HG02610 (cell line): Measurements from ENCODE around the gene LZTR1.
"Not testable (repeated sequence)": the region's sequence is repeated elsewhere in the genome, so short reads cannot be mapped to it uniquely, and the experiment has no call there.

ENCODE experiments used
- ATAC-seq: cut with Tn5 transposase; IDR thresholded peaks from one replicate; pipeline ENCODE4 v1.9.1; 2021; ENCODE audit warnings: mild to moderate bottlenecking, moderate library complexity; ENCODE audit not compliant: unreplicated experiment

LZTR1 gene

DNA sequence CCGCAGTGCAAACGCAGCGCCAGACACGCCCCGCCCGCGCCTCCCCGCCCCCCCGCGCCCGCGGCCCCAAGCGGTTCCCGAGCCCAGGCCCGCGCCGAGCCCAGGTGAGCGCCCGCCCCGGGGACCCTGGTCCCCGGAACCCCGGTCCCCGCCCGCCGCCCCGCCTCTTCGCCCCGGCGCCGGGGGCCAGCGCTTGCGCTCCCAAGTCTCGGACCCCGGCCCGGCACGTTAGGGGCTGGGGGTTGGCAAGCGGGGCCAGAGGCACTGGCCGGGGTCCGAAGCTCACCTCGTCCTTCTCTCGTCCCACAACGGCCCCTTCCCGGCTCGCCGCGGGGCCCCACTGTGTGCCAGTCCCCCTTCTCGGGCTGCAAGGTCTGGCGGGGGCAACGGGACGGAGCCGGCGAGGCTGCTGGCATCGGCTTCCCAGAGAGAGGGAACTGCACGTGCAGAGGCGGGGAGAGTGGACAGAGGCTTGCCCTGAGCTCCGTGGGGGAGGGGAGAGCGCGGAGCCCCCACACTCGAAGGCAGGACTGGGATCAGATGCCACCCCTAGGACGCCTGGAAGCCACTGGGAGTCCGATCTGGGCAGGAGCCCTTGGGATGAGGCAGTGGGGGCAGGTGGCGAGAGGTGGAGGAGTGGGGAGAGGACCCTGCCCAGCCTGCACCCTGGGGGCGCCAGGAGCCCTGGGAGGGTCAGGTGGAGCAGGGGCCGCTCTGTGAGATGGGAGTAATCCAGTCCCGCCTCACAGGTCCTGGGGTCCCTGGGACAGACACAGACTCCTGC, 16.8 kb upstream of the LZTR1 start:
- ATAC-seq, result no peak

DNA sequence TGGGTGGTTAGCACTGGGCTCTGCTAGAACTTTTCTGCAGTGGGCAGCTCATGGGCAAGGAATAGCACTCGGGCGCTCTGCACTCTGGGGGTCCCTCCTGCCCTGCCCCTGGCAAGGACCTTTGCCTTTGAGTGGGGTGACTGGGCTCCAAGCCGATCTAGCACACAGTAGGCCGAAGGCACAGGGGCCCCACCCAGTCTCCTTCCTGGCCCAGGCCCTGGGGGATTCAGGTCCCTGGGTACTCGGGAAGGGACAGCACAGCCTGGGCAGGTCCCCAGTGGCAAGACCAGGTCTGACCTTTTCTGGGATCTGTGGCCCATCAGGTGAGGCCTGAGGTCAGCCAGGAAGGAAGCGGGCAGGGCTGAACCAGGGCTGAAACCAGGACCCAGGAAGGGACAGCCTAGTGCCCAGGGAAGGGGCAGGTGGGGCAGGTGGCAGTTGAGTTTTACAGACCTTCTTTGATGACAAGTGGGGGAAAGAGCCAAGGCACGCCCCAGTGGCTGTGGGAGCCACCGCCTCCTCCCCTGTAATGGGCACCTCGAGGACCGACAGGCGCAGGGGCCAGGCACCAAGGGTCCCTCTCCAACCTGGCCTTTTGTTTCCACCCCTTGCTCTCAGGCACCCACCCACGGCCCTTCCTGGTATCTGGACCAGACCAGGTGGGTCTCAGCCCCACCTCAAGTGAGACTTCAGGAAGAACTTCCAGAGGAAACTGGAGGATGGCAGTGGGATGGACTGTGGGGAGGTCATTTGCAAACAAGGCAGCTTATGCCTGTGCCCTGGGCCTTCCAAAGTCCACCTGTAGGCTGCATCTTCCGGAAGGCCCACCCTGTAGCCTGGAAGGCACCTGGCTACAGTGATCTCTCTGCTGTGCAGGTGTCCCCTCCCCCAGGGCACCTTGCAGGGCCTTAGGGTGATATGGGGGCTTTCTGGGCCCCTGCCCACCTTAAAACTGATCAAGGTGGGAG, 15.9 kb upstream of the LZTR1 start:
- ATAC-seq, result no peak

DNA sequence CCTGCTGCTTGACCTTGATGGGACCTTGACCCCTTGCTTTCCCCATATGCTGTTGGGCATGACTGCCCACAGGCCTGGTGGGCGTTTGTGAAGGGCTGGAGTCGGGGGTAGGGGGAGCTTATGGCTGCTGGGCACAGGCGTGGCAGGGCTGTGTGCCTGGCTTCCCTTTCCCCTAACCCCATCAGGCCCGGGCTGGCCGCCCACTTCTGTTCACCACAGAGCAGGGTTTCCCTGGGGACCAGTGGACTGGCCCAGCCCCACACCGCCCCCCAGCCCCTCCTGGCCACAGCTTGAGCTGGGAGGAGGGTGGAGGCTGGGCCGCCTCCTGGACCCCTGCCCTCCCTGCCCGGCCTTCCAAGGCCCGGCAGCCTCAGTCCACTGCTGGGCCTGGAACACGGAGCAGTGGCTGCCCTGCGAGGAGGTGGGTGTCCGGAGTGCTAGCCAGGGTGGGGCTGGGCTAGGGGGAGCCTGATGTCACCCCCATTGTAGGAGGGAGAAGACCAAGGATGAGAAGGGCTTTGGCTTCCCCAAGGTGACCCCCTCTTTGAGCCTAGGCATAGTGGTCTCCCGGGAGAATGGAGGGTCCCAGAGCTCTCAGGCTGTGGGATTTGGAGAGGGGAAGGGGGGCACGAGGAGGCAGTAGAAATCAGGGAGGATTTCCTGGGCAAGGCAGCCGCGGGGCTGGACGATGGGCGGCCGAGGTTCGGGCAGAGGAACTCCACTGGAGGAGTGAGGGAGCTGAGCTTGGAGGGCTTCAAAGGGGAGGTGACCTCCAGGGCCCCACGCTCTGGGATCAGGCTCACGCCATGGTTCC, 15.0 kb upstream of the LZTR1 start, which contains the start of gene AIFM3:
Gene AIFM3, plus strand, starts transcription at position 373 of the 814 bp plus-strand sequence. CDS start 690 bp downstream, outside the sequence.
- no peak for ATAC-seq

DNA sequence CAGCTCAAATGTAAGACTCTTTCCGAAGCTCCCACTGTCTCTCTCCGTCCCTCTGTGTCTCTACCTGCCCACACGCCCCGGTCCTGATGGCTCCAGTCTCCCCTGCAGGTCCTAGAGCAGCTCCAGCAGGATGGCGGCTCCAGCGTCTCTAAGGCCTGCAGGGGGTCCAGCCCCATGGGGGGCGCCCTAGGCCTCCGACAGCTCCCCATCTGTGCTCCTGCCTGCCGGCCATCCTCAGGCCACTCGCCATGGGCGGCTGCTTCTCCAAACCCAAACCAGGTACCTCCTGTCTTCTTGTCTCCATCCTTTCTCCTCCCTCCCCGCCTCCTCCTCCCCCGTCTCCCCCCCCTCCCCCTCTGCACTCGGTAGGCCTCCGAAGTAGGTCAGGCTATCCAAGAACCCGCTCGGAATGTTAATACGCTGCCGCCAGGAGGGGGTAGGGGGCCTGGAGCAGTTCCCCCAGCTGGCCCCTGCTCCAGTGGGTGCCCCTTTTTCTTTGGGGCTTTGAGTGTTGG, 14.3 kb upstream of the LZTR1 start:
- ATAC-seq, result no peak

DNA sequence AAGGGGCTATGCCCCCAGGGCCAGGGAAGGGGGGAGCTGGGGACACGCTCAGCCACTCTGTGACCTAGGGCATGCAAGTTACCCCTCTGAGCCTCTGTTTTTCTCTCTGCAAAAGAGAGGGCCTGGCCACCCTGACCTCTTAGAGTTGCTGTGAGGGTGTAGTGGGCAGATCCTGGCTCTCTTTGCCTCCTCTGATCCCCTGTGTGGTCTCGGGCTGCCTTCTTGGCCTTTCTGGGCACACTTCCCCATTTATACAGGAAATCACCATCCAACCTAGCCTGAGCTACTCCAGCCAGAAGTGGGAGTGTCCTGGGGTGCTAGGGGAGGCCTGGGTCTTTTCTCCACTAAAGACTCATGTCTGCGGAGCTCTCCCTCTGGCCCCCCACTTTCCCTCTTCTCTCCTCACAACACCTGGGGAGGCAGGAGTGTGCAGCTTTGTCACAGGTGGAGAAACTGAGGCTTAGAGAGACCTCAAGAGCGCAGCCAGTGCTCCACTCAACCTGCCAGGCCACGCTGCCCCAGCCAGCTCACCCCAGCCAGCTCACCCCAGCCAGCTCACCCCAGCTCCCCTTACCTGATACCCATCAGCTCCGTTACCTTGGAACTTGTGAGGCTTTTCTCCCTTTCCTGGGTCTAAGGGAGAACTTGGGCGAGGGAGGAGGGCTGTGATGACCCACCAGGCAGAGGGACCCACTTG, 13.7 kb upstream of the LZTR1 start:
- no peak for ATAC-seq

DNA sequence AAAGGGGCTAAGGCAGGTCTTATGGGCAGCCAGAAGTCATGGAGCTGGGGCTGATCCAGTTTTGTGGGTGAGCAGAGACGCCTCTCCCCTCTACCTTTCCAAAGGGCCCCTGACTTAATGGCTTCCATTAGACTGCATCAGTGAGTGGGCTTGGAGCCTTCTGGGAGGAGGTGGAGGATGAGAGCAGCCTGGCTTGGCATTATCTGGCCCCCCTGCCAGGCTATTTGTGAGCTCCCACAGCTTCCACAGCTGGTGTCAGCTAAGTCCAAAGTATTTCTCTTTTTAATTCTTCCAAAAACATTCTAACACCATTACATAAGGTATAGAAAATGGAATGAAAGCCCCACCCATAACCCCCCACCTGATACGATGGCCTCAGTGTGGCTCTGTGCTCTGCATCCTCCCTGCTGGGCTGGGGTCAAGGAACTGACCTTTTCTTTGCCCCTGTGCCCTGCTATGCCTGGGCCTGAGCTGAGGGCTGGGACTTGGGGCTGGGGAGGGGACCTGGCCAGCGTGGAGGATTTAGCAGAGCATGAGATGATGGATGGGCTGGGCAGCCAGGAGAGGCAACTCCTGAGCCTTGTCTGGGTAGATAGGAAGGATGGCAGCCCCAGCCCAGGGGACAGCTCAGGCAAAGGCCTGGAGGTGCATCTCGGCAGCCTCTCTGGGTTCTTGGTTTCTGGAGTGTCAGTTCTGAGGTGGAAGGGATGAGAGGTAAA, 11.0 kb upstream of the LZTR1 start:
- ATAC-seq, result no peak

DNA sequence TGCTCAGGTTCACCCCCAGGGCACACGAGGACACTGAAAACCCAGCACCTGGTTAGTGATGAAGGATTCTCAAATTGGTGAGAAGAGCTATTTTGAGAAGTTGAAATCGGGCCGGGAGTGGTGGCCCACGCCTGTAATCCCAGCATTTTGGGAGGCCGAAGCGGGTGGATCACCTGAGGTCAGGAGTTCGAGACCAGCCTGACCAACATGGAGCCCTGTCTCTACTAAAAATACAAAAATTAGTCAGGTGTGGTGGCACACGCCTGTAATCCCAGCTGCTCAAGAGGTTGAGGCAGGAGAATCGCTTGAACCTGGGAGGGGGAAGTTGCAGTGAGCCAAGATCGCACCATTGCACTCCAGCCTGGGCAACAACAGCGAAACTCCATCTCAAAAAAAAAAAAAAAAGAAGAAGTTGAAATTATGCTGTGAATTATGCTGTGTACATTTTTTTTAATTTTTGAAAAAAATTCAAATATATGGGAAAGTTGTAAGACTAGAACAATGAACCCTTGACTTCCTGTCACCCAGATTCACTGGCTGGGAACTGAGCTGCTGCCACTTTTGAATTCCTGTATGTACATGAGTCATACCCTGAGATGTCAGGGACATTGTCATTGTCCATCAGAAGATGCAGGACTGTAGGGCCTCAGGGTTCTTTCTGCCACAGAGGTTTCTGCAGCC, 9.9 kb upstream of the LZTR1 start:
- not testable (repeated sequence) for ATAC-seq

DNA sequence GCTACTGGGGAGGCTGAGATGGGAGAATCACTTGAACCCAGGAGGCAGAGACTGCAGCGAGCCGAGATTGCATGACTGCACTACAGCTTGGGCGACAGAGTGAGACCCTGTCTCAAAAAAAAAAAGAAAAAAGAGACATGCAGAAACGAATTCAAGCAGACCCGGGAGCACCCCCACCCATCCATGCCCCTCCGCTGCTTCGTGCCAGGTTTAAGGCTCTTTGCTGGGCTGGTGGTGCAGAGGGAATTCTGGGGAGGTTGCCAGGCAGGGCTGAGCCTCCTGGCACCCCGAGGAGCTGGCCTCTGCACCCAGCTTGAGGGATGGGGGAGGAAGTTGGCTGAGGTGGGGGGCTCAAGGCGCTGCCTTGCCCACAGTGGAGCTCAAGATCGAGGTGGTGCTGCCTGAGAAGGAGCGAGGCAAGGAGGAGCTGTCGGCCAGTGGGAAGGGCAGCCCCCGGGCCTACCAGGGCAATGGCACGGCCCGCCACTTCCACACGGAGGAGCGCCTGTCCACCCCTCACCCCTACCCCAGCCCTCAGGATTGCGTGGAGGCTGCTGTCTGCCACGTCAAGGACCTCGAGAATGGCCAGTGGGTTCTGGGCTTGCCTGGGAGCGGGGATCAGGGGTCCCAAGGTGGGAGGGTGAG, 9.0 kb upstream of the LZTR1 start:
- ATAC-seq, result no peak

DNA sequence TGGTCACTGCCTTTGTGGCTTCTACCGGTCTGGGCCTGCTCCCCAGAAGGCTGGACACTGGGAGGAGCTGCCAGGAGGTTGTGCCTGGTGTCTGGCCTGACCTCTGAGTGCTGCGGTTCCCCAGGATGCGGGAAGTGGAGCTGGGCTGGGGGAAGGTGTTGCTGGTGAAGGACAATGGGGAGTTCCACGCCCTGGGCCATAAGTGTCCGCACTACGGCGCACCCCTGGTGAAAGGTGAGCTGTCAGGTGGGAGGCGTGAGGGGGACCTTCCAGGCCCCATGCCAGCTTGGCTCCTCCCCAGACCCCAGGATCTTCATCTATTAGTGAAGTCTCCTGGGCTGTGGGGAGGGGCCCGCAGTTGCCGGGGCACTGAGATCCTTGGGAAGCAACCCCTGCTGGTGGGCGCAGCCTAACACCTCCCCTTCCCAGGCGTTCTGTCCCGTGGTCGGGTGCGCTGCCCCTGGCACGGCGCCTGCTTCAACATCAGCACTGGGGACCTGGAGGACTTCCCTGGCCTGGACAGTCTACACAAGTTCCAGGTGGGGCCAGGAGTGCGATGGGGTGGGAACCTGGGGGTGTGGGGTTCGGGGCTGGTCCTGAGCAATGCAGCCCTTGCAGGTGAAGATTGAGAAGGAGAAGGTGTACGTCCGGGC, 8.3 kb upstream of the LZTR1 start:
- no peak for ATAC-seq

DNA sequence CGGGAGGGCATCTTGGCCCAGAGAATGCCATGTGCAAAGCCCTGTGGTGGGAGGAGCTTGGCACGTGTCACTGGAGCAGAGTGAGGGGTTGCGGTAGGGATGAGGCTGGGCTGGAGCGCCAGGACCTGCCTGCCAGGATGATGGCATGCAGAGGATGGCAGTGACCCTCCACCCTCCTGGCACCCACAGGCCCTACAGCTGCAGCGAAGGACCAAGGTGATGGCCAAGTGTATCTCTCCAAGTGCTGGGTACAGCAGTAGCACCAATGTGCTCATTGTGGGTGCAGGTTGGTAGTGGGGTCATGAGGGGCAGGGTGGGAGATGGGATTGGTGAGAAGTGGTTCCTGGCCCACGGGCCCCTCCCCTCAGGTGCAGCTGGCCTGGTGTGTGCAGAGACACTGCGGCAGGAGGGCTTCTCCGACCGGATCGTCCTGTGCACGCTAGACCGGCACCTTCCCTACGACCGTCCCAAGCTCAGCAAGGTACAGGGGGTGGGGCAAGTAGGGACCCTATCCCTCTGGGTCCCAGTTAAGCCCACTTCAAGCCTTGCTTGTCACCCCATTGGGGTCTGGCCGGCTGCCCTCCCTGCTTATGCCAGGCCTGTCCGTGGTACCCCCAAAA, 7.7 kb upstream of the LZTR1 start:
- ATAC-seq, result no peak

DNA sequence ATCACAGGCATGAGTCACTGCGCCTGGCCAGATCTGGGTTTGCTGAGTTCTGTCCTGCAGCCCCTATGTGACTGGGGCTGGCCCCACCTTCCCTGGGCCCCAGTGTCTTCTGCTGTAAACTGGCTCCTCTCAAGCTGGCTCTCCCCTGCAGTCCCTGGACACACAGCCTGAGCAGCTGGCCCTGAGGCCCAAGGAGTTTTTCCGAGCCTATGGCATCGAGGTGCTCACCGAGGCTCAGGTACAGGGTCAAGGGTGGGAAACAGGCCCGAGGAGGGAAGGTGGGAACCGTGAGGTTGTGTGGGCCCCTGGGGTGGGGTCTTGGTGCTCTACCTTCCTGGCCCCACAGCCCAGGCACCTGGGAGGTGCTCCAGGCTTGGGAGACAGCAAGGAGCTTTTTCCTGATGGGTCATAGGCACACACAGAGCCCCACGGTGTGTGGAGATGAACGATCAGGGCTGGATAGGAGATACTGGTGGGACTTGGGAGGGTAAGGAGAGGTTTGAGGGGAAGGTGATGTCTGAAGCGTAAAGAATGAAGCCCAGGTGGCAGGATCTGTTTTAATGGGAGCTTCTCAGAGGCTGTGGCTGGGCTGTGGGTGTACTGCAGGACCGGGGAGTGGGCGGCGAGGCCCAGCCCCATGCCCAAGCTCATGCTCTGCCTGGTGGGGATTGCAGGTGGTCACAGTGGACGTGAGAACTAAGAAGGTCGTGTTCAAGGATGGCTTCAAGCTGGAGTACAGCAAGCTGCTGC, 6.4 kb upstream of the LZTR1 start:
- ATAC-seq, result no peak

DNA sequence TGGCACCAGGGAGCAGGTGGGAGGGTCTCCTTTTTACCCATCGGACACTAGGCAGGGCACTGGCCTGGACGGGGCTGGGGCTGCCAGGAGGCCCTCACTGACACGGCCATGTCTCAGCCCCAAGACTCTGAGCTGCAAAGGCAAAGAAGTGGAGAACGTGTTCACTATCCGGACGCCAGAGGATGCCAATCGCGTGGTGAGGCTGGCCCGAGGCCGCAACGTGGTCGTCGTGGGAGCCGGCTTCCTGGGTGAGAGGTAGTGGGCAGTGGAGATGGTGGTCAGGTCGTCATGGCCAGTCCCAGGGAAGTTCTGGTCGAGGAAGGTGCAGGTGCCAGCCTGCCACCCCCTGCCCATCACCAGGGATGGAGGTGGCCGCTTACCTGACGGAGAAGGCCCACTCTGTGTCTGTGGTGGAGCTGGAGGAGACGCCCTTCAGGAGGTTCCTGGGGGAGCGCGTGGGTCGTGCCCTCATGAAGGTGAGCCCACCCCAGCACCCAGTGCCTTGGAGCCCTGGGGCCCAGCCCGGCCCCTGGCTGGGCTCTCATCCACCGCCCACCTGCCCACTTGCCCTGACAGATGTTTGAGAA, 5.7 kb upstream of the LZTR1 start:
- ATAC-seq, result no peak

DNA sequence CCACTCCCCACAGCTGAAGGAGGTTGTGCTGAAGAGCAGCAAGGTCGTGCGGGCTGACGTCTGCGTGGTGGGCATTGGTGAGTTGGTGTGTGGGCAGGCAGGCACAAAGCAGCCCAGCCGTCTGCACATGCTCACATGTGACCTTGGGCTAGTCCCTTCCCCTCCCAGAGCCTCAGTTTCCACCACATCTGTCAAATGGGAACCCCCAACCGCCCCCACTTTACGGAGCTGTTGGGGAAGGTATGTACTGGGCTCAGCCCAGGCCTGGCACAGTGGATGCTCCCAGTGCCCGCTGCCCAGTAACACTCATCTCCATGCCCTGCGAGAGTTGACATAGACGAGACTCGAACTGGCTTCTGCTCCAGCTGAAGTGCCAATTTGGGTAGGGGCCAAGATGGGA, 5.1 kb upstream of the LZTR1 start:
- no peak for ATAC-seq

DNA sequence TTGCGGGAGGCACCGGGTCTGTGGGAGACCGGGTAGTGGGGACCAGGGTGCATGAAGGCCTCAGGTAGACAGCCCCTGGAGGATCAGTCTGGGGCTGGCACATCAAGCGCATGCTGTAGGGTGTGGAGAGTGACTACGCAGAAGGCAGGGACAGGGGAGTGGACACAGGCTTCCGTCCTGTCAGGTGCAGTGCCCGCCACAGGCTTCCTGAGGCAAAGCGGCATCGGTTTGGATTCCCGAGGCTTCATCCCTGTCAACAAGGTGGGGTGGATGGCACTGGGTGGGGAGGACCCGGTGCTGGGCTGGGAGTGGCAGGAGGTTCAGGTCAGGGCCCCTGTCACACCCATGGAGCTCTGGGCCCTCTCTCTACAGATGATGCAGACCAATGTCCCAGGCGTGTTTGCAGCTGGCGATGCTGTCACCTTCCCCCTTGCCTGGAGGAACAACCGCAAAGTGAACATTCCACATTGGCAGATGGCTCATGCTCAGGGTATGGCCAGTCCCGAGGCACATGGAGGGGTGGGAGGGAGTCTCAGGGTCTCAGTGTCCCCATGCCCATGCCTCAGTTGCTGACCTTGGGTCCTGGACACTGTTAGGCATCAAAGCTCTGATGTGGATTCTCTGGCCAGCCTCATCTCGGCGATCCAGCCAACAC, 4.5 kb upstream of the LZTR1 start:
- no peak for ATAC-seq

DNA sequence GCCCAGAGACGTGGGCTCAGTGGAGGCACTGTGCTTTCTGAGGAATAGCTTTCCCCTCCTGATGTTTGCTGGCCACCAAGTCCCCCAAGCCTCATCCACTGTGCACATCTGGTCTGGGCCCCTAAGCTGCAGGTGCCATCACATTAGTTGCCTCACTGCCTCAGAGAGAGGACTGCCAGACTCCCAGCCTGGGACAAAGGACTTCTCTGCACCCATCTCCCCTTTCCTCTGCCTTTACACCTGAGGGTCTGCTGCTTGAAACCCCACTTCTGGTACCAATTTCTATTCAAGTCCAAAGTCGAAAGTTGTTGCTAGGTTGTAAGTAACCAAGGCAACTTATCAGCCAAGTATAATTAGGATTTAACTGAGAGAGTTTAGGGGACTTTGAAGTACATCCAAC, 3.7 kb upstream of the LZTR1 start:
- ATAC-seq, result no peak

DNA sequence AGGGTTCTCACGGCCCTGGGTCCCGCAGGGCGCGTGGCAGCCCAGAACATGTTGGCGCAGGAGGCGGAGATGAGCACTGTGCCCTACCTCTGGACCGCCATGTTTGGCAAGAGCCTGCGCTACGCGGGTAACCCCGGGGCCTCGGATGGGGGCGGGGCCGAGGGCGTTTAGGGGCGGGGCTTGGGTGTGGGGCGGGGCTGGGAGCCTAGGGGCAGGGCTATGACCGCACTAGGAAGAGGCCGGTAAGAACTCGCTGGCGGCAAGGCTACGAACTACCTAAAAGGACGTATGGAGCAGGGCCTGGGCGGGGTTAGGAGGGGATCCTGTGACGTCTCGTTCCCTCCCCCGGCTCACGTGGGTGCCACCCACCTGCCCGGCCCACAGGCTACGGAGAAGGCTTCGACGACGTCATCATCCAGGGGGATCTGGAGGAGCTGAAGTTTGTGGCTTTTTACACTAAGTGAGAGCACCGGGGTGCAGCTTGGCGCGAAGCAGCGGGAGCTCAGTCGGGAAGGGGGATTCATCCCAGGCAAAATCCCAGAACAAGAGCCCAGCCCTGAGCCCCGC, 2.8 kb upstream of the LZTR1 start:
- ATAC-seq, result no peak
